GM12874 (cell line): ENCODE results near the gene KRTAP4-8.

Experiments used
- TF ChIP-seq, protein P1 (sequence below): IDR thresholded peaks from 2 replicates; pipeline ENCODE4 v1.5.1; 2011; ENCODE audit warnings: low read depth, mild to moderate bottlenecking, control low read depth, low read length, moderate library complexity; ENCODE audit not compliant: insufficient read depth

KRTAP4-8 gene

DNA sequence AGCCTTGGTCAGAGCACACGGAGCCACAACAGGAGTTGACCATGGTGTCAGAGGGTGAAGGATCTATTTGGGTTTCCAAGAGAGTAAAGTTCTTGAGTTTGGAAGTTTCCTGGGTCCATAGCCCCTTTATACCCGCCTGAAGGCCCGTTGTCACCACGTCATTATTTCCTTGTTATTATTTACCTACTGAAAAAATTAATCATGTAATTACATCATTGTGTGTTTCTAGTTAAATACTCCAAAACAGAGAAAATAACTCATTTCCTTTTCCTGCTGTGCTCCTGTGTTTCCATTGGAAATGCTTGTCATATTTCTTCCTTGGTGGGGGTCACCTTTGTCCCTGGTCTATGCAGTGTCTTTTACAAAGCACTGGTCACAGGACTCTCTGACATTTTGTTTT, at the start of gene KRTAP4-8:
TSS of gene KRTAP4-8 (minus strand) at position 101 of the 400 bp plus-strand sequence. CDS start at position 43, 58 bp downstream.
- TF ChIP-seq, protein P1, sequence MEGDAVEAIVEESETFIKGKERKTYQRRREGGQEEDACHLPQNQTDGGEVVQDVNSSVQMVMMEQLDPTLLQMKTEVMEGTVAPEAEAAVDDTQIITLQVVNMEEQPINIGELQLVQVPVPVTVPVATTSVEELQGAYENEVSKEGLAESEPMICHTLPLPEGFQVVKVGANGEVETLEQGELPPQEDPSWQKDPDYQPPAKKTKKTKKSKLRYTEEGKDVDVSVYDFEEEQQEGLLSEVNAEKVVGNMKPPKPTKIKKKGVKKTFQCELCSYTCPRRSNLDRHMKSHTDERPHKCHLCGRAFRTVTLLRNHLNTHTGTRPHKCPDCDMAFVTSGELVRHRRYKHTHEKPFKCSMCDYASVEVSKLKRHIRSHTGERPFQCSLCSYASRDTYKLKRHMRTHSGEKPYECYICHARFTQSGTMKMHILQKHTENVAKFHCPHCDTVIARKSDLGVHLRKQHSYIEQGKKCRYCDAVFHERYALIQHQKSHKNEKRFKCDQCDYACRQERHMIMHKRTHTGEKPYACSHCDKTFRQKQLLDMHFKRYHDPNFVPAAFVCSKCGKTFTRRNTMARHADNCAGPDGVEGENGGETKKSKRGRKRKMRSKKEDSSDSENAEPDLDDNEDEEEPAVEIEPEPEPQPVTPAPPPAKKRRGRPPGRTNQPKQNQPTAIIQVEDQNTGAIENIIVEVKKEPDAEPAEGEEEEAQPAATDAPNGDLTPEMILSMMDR: no peak

DNA sequence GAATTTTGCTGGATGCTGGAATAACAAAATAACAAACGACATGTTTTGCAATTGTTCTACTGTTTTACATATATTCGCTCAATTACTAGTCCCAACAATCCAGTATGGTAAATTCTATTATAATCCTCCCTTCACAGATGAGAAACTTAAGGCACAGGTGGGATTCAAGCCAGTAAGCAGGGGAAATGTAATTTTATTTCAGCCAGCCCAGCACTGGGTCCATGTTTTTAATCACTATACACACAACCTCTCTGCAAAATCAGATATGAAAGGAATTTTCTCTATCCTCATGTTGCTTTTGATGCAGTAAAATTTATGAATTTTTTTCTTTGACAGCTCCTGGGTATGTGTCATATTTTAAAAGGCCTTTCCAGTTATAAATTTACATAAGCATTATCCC, 47.3 kb upstream of the KRTAP4-8 start:
- TF ChIP-seq, protein P1: no peak

GRCh38 chr17:41144846-41145245, 46.9 kb upstream of the KRTAP4-8 start:
- TF ChIP-seq, protein P1: no peak

GRCh38 chr17:41141361-41141760, 43.4 kb upstream of the KRTAP4-8 start:
- TF ChIP-seq, protein P1: no peak

- TF ChIP-seq, protein P1: no peak
Observed at GRCh38 chr17:41140360-41141131, 42.6 kb upstream of the KRTAP4-8 start, which contains the start of gene KRTAP4-6. Gene KRTAP4-6, minus strand, starts transcription at chr17:41140544. Its CDS starts 57 bp downstream, at chr17:41140487.

- TF ChIP-seq, protein P1: no peak
Observed at GRCh38 chr17:41133880-41134735, 36.2 kb upstream of the KRTAP4-8 start.

DNA sequence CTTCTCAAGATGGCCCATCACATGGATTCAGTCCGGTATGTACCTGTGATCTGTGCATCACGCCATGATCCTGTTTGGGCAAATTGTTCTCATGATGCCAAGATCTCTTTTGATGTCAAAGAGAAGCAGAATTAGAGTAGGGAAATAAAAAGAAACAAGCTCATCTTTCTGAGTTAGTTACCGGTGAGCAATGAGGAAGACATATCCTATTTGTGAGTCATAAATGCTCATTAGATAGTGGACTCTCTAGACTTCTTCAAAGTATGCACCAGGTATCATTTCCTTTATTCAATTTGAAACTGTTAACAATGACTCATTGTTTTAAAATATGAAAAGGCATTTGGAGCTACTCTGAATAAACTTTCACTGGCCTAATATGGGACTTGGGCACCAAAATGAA, 34.0 kb upstream of the KRTAP4-8 start:
- TF ChIP-seq, protein P1: no peak
